Stimulated activated CD8-positive, alpha-beta memory T cell treated with anti-CD3 and anti-CD28 coated beads, Interleukin-15, amount 100 ng/mL, for 48 hours (primary cell): ENCODE results near the gene PGBD5.

Experiments
- DNase-seq, 2 donors: peaks; one replicate each; pipeline ENCODE4 v3.0.0-alpha.2; 2020; ENCODE audit warnings: low read depth in 2 of 2

PGBD5 gene

DNA sequence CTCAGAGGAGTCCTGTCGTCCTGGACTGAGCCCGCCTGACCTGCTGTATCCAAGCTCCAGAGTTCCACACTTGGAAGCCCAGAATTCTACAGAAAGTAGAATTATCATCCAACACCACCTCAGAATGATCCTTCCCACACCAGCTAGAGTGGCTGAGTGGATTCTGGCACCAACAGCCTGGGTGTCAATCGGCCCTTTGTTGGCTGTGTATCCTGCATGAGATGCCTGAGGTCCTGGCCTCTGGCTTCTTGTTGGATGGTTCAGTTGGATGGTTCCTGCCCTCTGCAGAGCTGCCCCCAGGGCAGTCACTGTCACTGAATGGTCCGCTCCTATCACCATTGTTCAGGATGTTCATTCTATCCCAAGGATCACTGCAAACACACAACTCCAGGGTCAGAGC lies 49.8 kb downstream of the PGBD5 start:
- no peak for DNase-seq

DNA sequence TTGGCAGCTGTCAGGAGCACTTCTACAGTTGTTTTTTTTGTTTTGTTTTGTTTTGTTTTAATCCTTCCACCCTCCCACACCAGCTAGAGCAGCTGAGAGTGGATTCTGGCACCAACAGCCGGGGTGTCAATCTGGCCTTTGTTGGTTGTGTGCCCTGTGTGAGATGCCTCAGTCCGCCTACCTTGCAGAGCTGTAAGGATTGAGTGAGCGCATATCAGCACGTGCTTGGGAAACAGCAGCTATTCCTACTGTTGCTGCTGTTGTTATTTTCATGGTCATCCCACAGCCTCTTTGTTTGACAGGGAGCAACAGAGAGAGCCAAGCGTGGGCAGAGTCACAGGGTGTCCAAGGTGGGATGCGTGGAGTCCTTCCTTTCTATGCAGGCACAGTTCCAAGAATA lies 50.4 kb downstream of the PGBD5 start:
- no peak for DNase-seq

DNA sequence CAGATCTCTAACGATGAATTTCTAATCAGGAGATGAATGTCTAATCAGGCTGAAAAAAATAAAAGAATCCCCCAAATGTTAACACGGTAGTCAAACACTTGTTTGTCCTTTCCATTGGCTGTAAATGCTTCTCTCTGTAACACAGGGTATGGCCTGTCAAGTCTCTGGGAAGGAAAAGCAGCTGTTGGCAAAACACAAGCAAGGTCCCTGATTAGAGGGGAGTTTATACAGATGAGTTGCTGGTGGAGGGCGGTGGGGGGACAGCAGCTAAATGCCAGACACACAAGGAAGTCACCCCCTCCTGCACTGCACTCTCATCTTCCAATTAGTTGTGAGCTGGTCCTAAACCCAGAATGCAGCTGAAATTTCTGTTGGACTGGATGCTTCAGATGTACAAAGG lies 51.0 kb downstream of the PGBD5 start:
- DNase-seq, result no peak

DNA sequence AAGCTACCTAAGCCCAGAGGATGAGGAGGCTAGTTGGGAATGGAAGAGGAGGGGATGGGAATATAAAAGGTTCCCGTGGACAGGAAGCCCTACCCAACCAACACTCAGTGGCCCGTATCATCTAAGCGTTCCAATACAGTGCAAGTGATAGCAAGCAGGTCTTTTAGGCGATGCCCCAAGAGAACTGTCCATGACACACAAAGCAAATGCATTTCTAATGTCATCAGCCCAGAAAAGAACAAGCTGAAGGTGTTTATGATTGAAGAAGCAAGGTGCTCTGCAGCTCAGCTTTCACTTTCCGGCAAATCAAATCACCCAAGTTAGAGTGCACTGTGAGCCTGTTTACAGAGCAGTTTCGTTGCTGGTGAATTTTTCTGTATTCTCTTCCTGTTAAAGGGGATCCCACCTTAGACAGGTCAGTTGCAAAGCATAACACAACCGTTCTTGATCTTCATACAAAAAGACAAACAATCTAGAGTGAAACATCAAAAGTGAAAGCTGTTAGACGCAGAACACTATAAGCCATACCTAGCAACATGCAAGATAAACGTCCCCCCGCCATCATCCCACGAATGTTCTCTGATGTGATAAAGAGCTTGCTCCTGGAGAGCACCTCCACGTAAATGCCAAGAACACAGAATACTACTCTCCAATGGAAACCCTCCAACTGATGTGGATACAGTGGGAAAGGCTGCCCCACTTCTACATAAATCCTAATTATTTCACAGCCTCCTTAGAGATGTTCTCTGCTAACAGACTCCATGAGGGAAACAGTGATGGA lies 54.0 kb downstream of the PGBD5 start:
- no peak for DNase-seq

DNA sequence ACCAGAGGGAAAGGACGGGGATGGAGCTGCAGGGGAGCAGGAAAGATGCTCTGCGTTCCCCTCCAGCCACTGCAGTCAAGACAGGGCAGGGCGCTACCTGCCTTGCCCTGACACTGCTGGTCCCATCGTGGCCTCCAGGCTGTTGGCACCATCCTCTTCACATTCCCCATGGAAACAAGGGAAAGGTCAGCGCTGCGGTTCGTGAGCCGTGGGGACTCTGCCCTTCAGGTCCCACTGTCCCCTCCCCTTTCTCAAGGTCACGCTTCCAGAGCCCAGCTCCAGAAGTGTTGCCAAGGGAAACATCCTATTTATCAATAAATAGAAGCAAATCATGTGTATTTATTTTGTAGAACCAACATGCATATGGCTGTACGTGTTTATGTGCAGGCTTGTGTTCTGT lies 56.0 kb downstream of the PGBD5 start:
- DNase-seq, result no peak

DNA sequence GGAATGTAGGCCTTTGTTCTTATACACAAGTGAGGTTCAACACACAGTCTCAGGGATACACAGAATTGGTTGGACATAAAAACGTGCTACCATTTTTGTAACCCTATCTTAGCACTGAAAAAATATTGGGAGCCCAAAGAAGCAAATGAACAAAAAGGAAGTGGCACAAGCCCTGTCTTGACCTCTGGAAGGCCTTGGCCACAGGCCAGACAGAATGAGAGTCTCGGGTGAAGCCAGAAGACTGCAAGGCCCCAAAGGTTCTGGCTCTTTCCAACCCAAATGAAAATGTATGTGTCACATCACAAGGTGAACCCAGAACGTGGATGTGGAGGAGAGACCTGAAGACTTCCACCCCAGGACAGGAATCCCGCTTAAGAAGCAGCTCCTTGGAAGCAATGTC lies 57.3 kb downstream of the PGBD5 start:
- DNase-seq, result no peak

DNA sequence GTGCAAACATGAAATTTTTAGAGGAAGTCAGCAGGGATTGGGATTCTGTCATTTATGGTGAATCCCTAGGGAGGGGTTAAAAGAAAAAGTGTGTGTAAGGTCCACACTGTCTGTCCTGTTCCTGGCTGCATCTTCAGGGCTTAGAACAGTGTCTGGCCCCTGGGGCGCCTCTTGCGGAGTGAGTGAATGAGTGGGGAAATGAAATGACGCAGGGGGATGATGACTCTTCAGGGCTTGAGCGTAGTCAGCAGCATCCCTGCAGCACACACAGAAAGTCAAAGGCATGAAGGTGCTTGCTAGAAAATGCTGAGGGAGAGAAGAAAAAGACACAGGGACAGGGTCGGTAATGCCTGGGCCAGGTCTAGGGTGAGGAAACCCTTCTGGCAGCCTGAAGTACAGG lies 57.8 kb downstream of the PGBD5 start:
- DNase-seq, result no peak

DNA sequence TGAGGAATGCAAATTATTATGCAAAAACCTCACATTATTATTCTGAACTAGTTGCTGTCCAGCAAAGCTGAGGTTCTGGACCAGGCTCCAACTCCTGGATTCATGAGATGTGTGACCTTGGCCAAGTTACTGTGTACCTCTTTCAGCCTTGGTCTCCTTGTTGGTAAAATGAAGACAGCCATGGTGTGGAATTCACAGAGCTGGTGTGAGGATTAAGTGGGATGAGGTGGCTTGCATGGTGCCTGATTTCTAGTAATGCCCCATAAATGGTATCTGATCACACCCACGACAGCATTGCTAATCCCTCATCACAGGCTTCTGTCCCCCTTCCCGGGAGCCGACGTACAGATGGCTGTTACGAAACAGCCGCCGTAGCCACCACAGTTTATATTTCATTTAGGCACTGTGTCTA lies 59.6 kb downstream of the PGBD5 start:
- DNase-seq, result no peak

DNA sequence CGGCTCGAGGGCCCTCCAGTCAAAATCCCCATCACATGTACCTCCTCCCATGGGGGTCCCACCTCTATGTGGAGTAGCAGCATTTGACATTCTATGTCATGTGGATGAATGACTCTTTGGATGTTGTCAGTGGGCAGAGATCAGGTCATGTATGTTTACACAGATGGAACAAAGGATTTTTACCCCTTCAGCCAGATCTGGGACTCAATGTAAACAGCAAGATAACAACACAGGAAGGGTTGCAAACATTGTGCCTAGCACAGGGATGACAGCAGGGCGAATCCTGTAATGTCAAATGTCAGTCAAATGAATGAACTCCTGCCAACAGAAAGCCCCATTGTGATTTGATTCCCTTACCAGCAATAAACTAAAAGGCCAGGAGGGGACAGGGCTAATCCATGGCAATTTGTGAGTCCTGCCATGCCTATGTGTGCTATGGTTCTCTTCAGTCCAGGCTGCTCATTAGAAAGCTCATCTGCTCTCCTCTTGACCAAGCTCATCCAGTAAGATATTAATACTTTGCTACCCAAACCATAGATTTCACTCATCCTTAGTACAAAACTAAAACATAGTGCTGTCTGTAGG lies 60.3 kb downstream of the PGBD5 start:
- no peak for DNase-seq

DNA sequence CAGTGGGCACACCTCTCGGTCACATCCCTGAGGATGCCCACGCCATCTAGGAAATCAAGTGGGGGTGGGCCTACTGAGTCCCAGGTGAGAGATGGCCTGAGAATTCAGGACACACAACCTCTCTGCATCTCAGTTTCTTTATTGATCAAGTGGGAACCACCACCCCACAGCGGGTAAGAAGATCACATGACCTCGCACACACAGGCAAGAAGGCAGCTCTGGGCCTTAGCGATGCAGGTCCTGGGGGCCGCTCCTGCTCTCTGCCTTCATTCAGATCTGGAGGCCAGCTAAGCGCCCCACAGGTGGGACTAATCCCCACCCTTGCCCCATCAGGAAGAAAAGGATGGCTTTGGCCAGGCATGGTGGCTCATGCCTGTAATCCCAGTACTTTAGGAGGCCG lies 63.2 kb downstream of the PGBD5 start:
- no peak for DNase-seq

DNA sequence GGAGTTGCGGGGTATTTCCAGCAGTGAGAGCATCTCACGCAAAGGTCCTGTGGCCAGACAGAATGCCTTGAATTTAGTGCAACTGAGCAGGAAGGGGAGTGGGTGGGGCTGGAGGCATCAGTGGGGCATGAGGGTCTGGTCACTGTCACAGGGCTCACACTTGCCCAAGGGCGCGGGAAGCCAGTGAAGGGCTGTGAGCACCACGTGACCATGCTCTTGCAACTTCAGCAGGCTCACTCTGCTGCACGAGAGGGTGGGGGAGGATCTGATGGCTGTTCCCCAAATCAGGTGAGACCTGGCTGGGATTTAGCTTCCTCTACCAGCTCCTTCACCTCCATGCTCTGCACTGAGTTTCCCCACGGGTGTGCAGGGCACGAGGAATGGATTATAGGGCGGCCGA lies 64.2 kb downstream of the PGBD5 start:
- DNase-seq, result no peak

DNA sequence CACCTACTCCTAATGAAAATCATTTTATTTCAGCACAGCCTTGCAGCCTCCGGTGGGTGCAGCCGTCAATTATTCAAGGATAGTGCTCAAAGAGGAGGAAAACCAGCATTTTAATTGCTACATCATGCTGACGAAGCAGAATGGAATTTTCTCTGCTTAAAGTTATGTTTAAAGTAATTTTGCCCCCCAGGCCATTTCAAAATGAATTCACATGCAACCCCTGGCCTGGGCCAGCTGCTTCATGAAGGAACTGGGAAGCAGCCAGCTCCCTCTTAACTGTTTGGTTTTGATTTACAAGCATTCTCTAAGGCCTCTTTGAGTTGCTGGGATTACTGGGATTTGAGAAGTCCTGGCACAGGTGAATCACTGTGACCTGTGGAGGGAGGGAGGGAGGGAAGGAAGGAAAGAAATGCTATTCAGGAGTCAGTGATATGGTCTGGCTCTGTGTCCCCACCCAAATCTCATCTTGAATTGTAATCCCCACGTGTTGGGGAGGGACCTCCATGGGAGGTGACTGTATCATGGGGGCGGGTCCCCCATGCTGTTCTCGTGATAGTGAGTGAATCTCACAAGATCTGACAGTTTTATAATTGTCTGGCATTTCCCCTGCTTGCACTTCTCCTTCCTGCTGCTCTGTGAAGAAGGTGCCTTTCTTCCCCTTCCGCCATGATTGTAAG lies 66.0 kb downstream of the PGBD5 start:
- DNase-seq, result no peak

DNA sequence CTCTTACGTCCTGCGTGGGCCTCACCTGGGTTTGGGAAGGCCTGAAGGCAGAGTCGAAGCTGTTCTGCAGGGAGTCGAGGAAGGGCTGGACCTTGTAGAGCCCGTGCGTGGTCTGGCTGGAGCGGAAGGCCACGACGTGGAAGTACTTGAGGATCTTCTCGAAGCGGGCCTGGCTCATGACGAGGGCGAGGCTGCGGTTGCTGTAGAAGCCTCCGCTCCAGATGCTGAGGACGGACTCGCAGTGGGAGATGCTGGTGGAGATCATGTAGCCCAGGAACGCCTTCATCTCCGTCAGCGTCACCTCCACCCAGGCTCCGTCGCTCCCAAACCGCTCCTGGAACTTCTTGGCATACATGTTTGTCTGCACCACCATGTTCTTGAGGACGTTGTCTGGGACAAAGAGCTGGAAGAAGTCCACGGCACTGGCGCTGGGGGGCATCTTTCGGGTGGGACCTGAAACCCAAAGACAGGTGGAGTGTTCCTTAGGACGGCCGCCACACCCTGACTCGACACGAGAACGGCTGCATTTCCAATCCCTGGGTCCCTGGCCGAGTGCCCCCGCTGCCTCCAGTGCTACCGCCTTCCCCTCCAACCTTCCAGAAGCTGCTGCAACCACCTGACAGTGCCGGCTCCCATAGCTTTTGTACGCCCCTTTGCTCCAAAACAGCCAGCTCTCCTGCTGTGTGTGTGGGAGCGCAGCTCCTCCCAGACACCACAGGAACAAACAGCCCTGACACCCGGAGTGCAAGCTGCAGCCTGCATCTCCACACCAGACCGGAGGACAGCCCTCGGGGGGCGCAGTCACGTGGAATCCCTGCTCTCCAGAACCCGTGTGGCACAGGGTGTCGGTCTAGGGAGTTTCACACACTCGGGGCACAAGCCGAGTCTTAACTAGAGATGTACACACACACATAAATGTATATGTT lies 69.0 kb downstream of the PGBD5 start:
- DNase-seq, result no peak

DNA sequence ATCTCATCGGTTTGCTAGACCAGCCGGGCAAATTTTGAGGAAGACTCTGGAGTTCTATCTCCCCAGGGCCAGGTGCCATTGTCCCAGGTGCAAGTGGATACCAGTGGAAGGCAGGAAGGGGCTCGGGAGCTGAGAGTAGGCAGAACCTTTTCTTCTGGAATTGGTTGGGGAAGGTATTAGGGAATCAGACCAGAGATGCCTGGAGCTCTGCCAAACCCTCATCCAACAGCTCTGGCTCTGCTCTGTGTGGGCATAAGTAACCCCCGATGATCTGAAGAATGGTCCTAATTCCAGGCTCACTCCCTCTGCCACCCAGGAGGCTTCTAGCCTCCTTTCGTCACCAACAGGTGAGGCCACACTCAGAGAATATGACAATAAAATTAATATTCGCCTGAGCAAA lies 69.9 kb downstream of the PGBD5 start:
- DNase-seq, result no peak

DNA sequence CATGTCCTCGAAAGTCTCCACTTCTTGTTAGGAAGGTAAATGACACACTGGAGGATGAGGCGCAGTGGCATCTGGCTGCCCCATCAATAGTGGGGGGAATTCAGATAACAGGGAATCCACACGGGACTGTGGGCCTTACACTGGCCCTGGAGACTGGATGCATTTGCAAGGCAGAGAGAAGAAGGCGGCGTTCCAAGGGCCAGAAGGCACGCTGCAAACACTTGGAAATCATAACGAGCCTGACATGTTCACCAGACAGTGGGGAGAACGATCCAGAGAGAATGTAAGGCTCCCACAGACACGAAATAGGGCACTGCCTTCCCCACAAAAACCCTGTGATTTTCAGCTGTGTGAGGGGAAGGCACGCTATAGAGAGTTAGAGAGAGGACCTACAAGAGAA lies 70.5 kb downstream of the PGBD5 start:
- no peak for DNase-seq

DNA sequence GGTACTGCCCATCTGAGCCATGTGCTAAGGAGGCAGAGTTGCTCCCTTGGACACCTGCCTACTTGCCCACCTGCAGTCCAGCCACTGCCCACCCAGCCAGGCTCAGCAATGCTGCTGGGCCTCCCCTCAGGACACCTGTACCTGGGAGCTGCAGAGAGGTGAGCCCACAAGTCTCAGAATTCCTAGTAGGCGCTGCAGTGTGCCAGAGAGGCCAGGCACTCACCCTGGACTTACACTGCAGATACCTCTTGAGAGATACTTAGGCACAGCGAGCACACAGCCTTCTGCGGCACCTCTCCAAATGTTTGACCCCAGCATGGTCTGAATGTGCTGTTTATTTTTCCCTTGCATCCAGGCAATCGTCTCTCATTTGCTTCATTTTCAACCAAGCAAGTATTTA lies 71.0 kb downstream of the PGBD5 start:
- DNase-seq, result no peak

DNA sequence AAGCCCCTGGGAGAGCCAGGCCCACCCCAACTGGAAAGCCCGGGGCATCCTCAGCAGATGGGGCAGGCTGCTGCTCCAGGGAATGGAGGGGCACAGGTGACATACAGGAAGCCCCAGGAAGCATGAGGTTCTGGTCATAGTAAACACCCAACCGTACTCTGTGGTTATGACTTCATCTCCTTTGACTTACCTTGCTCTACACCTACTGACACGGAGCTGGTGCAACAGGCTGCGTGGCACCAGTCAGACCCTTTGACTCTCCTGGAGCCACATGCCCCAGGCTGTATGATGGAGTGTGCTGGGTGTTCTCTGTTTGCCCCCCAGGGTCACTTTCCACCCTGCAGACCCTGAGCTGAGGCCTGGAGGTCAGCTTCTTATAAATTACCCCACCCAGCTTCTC lies 72.1 kb downstream of the PGBD5 start:
- DNase-seq, result no peak

DNA sequence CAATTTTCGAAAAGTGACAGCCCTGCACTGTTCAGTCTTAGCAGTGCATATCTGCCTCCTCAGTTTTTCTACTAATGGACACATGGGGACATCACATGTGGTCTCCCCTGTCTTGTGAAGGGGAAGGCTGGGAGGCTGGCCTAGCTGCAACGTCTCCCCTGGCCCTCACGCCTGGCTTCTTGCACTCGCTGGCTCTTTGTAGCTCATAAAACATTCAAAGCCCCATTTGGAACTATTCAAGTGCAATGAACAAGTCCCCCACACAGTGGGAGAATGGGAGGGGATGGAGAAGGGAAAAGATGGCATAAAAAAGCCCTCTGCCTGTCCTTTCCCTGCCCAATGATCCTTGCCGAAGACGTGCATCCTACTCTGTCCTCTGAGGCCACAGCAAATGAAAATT lies 73.6 kb downstream of the PGBD5 start:
- no peak for DNase-seq

DNA sequence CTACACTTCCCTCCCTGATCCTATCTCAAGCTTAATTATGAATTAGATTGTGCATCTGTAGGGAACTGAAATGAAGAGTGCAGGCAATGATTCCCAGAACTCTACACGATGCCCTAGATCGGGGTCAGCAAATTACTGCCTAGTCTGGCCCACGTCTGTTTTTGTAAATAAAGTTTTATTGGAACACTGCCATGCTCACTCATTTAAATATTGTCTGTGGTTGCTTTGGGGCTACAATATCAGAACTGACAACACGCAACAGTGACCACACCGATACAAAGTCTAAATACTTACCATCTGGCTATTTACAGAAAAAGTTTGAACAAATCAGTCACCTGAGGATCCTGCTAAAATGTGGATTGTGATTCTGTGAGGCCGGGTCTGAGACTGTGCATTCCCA lies 74.1 kb downstream of the PGBD5 start:
- no peak for DNase-seq

DNA sequence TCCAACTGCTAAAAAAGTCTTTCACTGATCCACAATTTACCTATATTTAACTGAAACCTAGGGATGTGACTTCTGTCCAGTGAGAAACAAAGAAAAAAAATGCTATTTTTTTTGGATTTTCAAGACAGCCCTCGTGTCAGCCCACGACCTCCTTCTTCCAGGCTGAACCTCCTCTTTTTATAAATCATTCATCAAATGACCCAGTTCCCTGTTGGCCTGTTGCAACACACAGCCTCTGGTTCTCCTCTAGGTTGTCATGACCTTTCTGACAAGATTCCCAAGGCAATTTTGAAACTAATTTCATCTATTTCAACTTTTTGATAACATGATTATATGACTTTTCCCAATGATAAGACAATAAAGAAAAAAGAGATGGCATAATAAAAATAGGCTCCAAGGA lies 74.6 kb downstream of the PGBD5 start:
- no peak for DNase-seq

DNA sequence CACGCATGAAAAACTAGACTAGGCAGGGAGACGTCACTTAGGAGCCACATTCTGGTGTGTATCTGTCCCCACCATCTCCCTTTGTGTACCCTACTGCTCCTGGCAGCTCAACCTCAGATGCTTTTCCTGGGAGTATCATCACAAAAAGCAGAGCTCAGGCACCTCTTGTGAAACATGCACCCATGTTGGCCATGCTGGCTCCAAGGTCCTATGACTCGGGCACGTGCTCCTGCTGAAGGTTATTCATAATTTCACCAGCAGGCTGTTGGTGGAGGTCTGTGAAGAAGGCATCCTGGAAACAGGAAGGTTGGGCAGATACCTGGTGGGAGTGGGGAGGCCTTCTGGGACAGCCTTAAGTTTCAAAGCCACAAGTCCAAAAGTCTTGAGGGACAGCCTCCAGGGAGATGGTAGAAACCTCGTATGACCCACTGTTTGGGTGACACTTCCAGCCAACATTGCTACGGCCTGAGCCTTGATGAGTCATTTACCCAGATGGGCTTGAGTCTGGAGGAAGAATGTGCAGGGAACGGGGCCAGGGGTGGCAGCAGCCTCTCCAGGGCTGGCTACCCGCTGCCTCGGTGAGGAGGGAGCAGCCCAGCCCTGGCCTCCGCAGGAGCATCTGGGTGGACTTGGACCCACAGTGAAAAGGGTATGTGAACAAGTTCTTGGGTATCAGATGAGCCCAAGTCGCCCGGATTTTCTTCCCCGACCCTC lies 75.8 kb downstream of the PGBD5 start:
- DNase-seq, result no peak

DNA sequence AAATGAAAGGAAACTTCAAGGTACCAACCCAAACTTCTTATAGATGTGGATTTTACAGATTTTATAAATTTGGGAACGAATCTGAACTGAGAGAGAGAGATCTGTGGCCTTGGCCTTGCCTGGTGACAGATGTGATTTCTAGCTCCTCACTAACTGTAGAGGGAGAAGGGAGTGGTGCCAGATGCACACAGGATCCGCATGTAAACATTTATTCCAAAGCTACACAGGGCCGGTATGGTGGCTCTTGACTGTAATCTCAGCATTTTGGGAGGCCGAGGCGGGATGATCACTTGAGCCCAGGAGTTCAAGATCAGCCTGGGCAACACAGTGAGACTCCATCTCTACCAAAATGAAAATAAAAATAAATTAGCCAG lies 77.1 kb downstream of the PGBD5 start:
- no peak for DNase-seq
